Globus pallidus (tissue), 1 donor: ENCODE measurements around the gene BTBD9.
A peak's percentile ranks its signal among the peaks of the same experiment; 100 is the strongest.

Experiments used
- DNase-seq: peaks from one replicate; pipeline ENCODE4 v3.0.0-alpha.2; 2015; ENCODE audit warnings: low spot score

The BTBD9 gene

GRCh38 chr6:38236631-38237030, 403.1 kb downstream of the BTBD9 start:
- no peak for DNase-seq

GRCh38 chr6:38234934-38235682, 404.6 kb downstream of the BTBD9 start:
- DNase-seq, result no peak

- DNase-seq, result no peak
Measured at GRCh38 chr6:38234141-38234540, 405.6 kb downstream of the BTBD9 start.

GRCh38 chr6:38233161-38233791, 406.5 kb downstream of the BTBD9 start:
- no peak for DNase-seq

GRCh38 chr6:38225766-38226165, 414.0 kb downstream of the BTBD9 start:
- no peak for DNase-seq

GRCh38 chr6:38221251-38221650, 418.5 kb downstream of the BTBD9 start:
- DNase-seq, result no peak

GRCh38 chr6:38220069-38220723, 419.5 kb downstream of the BTBD9 start:
- peak; percentile 89 for DNase-seq

- no peak for DNase-seq
Measured at GRCh38 chr6:38218235-38218634, 421.5 kb downstream of the BTBD9 start.

- no peak for DNase-seq
Measured at GRCh38 chr6:38216451-38216850, 423.3 kb downstream of the BTBD9 start.

GRCh38 chr6:38215651-38216311, 423.9 kb downstream of the BTBD9 start:
- DNase-seq, result no peak

- peak; percentile 49 for DNase-seq
Measured at GRCh38 chr6:38215225-38215624, 424.5 kb downstream of the BTBD9 start.

- no peak for DNase-seq
Measured at GRCh38 chr6:38214159-38214558, 425.6 kb downstream of the BTBD9 start.

- DNase-seq, result no peak
Measured at GRCh38 chr6:38213251-38213658, 426.5 kb downstream of the BTBD9 start.

GRCh38 chr6:38212579-38212978, 427.1 kb downstream of the BTBD9 start:
- DNase-seq, result peak; percentile 49

- no peak for DNase-seq
Measured at GRCh38 chr6:38212116-38212515, 427.6 kb downstream of the BTBD9 start.

- no peak for DNase-seq
Measured at GRCh38 chr6:38209371-38210260, 430.1 kb downstream of the BTBD9 start.

- DNase-seq, result no peak
Measured at GRCh38 chr6:38208028-38208427, 431.7 kb downstream of the BTBD9 start.

GRCh38 chr6:38207375-38207774, 432.4 kb downstream of the BTBD9 start:
- no peak for DNase-seq

- no peak for DNase-seq
Measured at GRCh38 chr6:38198219-38198618, 441.5 kb downstream of the BTBD9 start.

- DNase-seq, result no peak
Measured at GRCh38 chr6:38195113-38195635, 444.6 kb downstream of the BTBD9 start.

- no peak for DNase-seq
Measured at GRCh38 chr6:38194589-38194988, 445.1 kb downstream of the BTBD9 start.

- no peak for DNase-seq
Measured at GRCh38 chr6:38194282-38194572, 445.5 kb downstream of the BTBD9 start.
